Activated B cell treated with CpG ODN at 0.5 μM for 24 hours (primary cell): ENCODE data around the gene PLXNB1. TPM values are rescaled to one million over a fixed set of nuclear protein-coding genes. Genes with fewer than 3 reads are reported as not detected.

ENCODE experiments used
- ATAC-seq: fragments of 200-7000 bp; cut with Tn5 transposase; one replicate; pipeline ENCODE4 v1.10.0; 2021; ENCODE audit warnings: low read depth, mild to moderate bottlenecking, moderate library complexity
- CTCF ChIA-PET: fragments of 350-600 bp; sonication (Branson Sonifier 250); formaldehyde crosslinking; loops from one replicate; lab custom pipeline; 2021; ENCODE audit warnings: antibody characterized with exemption; lab: Charles Lee
- POLR2A ChIA-PET: fragments of 350-600 bp; sonication (Branson Sonifier 250); formaldehyde crosslinking; loops from one replicate; lab custom pipeline; 2021; ENCODE audit warnings: antibody characterized with exemption; lab: Charles Lee
- DNase-seq: peaks from one replicate; pipeline ENCODE4 v3.0.0; 2022
- H3K27ac Mint-ChIP-seq: one replicate; pipeline ENCODE4 v1.8.0; 2020; ENCODE audit warnings: mixed read lengths
- H3K27me3 Mint-ChIP-seq: one replicate; pipeline ENCODE4 v1.8.0; 2021; ENCODE audit warnings: mixed read lengths
- H3K36me3 Mint-ChIP-seq: one replicate; pipeline ENCODE4 v1.8.0; 2021; ENCODE audit warnings: low read depth, mixed read lengths
- H3K4me1 Mint-ChIP-seq: one replicate; pipeline ENCODE4 v1.8.0; 2021; ENCODE audit warnings: mixed read lengths
- H3K4me3 Mint-ChIP-seq: one replicate; pipeline ENCODE4 v1.8.0; 2020; ENCODE audit warnings: mild to moderate bottlenecking, mixed read lengths
- H3K9me3 Mint-ChIP-seq: one replicate; pipeline ENCODE4 v1.8.0; 2020; ENCODE audit warnings: mixed read lengths
- intact Hi-C: fragments of 100-400 bp; cut with micrococcal nuclease; formaldehyde crosslinking; loops from one replicate; pipeline ENCODE4 v1.15.1; 2024
- total RNA-seq: library from RNA; stranded (reverse); gene quantifications from 2 replicates; pipeline ENCODE4 v1.2.3, GENCODE V29; 2022
- TF ChIP-seq, protein P1 (sequence below): fragments of 200-600 bp; IDR thresholded peaks from one replicate; pipeline ENCODE4 v1.8.0; 2022; ENCODE audit warnings: antibody characterized with exemption, mild to moderate bottlenecking

Gene PLXNB1
- total RNA-seq, 1 donor from 2014 or later, result 3.5 TPM

DNA sequence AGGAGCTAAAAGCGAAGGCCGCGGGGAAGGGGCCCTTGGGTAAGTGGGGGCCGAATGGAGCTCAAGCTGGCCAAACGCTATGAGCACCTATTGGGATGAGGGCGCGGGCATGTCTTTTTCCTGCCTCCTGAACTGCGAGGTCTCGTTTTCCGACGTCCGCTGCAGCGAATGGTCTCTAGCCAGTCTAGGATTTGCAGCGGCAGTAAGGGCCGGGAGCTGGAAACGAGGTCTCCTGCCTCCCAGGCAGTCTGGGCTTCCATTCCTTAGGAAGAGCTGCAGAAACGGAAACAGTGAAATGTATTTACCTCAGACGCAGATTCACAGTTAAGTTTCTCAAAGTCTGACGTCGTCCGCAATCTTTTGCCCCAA is 10.7 kb upstream of the PLXNB1 start:
- CTCF ChIA-PET, result interaction anchor here (0.9 to 11.5 kb wide), 5 partner anchors 25 to 107 kb away, joined by 3 to 206 read pairs (median 6); a partner anchor contains a TSS
- H3K9me3 Mint-ChIP-seq, result no peaks in the 10 kb centered on the region

DNA sequence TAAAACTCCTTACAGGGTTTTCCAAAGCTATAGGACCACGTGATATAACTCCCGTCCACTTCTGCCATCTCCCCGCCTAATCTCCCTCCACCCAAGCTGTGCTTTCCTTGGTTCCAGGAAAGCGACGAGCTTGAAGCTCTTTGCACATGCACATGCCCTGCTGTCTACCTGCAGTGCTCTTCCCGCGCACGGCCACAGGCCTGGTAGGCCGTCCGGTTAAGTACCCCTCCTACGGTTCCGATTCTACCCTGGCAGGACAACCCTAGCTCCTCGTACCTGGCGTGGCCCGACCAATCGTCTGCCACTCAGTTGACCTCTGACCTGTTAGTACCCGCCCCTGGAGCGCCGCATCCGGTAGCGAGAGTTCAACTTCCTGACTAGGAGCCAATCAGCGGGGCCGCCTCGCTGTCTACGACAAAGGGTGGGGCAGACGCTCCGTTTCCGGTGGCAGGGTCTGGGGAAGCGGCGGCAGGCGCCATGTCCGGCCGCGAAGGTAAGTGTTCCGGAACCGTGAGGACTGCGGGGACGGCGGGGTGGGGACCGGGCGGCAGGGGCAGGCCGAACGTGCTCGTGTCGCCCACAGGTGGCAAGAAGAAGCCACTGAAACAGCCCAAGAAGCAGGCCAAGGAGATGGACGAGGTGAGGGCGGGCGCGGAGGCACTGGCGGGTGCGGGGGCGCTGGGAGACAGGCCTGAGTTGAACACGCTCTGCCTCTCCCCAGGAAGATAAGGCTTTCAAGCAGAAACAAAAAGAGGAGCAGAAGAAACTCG is 10.1 kb upstream of the PLXNB1 start, which contains the start of the genes CCDC51 and TMA7:
Gene CCDC51, minus strand, starts transcription at position 300 of the 770 bp plus-strand sequence. CDS start 4,991 bp downstream, outside the sequence.
Gene TMA7, plus strand, starts transcription at position 438 of the 770 bp plus-strand sequence. Its CDS starts 40 bp downstream, at position 478.
- H3K27me3 Mint-ChIP-seq, result no peaks in the 10 kb centered on the region
- peaks cover 45% of the 10 kb centered on the region for H3K4me1 Mint-ChIP-seq
- H3K4me3 Mint-ChIP-seq, result peak within 1 kb of the TSS; percentile 98
- TF ChIP-seq, protein P1, sequence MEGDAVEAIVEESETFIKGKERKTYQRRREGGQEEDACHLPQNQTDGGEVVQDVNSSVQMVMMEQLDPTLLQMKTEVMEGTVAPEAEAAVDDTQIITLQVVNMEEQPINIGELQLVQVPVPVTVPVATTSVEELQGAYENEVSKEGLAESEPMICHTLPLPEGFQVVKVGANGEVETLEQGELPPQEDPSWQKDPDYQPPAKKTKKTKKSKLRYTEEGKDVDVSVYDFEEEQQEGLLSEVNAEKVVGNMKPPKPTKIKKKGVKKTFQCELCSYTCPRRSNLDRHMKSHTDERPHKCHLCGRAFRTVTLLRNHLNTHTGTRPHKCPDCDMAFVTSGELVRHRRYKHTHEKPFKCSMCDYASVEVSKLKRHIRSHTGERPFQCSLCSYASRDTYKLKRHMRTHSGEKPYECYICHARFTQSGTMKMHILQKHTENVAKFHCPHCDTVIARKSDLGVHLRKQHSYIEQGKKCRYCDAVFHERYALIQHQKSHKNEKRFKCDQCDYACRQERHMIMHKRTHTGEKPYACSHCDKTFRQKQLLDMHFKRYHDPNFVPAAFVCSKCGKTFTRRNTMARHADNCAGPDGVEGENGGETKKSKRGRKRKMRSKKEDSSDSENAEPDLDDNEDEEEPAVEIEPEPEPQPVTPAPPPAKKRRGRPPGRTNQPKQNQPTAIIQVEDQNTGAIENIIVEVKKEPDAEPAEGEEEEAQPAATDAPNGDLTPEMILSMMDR, result no peak
- no peaks in the 10 kb centered on the region for H3K9me3 Mint-ChIP-seq
- DNase-seq (peak; percentile 96), ATAC-seq (peak; percentile 95)
- intact Hi-C loops, result loop anchor here (1.0 to 10.0 kb wide), 6 partner anchors 33 to 927 kb away; partner anchors contain the start of genes ELP6, IP6K2, NME6 and PFKFB4
- peak within 1 kb of the TSS; percentile 95 for H3K27ac Mint-ChIP-seq
- CTCF ChIA-PET, result interaction anchor here (0.6 to 11.5 kb wide), 11 partner anchors 25 to 678 kb away, joined by 3 to 206 read pairs (median 4); a partner anchor contains a TSS
- peaks cover 38% of the 10 kb centered on the region for H3K36me3 Mint-ChIP-seq
- POLR2A ChIA-PET, result interaction anchor here (0.5 to 2.9 kb wide), 23 partner anchors 10 to 590 kb away, joined by 3 to 29 read pairs (median 5); partner anchors contain the start of genes NME6, PFKFB4, SHISA5 and WDR6

More for the DNA sequence above, 10.7 kb upstream of the PLXNB1 start:
- H3K4me3 Mint-ChIP-seq, result peak overlapping the region; percentile 98
- peaks cover 48% of the 10 kb centered on the region for H3K4me1 Mint-ChIP-seq
- no peaks in the 10 kb centered on the region for H3K27me3 Mint-ChIP-seq
- POLR2A ChIA-PET, result interaction anchor here (0.6 to 2.9 kb wide), 17 partner anchors 10 to 1818 kb away, joined by 3 to 29 read pairs (median 7); partner anchors contain the start of genes PFKFB4, WDR6 and ZNF589
- peak overlapping the region; percentile 95 for H3K27ac Mint-ChIP-seq
- TF ChIP-seq, protein P1, result no peak
- no peak for ATAC-seq
- peaks cover 36% of the 10 kb centered on the region for H3K36me3 Mint-ChIP-seq
- DNase-seq, result no peak
- intact Hi-C loops, result loop anchor here (1.0 to 10.0 kb wide), 6 partner anchors 33 to 927 kb away; partner anchors contain the start of genes ELP6, IP6K2, NME6 and PFKFB4

DNA sequence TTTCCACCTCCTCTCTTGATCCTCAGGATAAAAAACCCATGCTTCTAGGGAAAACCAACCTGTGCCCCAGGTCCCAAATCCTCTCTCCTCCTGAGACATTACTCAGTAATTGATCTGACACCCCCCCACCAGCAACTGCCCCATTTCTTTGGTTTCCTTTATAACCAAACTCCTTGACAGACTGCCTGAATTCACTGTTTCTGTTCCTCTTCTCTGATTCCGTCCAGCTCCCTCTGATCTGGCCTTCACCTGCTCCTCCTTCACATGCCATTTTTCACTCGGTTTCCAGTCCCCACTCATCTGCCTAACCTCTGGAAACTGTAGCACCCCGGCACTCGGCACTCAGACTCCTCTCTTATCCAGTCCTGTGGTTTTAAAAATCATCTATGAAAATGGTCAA is 7.9 kb upstream of the PLXNB1 start:
- DNase-seq, result no peak
- intact Hi-C loops, result loop anchor here (2.0 kb wide), 1 partner anchor 111 kb away; no protein-coding TSS in a partner anchor
- CTCF ChIA-PET, result interaction anchor here (0.8 to 11.5 kb wide), 5 partner anchors 29 to 166 kb away, joined by 3 to 206 read pairs (median 14); partner anchors contain the start of gene NME6
- Mint-ChIP-seq H3K4me1 (peaks cover 43% of the 10 kb centered on the region), H3K27ac (peak overlapping the region; percentile 43), H3K4me3 (no peak overlapping the region), H3K36me3 (peaks cover 40% of the 10 kb centered on the region), H3K27me3 (no peaks in the 10 kb centered on the region), H3K9me3 (no peaks in the 10 kb centered on the region)
- ATAC-seq, result no peak
- TF ChIP-seq, protein P1, result no peak
- POLR2A ChIA-PET, result no interaction called here

DNA sequence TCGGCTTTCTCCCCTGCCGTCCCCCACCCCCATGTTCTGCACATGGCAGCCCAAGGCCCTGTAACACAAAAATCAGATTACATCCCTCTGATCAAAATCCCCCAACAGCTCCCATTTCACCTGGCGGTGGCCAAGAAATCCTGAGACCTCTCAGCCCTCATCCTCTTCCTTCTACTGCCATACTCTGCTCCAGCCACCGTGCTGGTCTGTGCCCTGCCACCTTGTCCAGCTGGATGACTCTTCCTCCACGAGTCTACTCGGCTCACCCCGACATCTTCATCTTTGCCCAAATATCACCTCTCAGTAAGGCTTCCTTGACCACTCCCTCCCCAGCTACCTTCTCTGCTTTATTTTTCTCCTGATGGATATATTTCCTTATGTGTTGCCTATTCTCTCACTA is 7.0 kb upstream of the PLXNB1 start:
- TF ChIP-seq, protein P1, result no peak
- intact Hi-C loops, result loop anchor here (1.0 to 2.0 kb wide), 5 partner anchors 36 to 205 kb away; no protein-coding TSS in a partner anchor
- Mint-ChIP-seq H3K4me3 (no peak overlapping the region), H3K27me3 (no peaks in the 10 kb centered on the region), H3K9me3 (no peaks in the 10 kb centered on the region), H3K27ac (no peak overlapping the region), H3K36me3 (peaks cover 33% of the 10 kb centered on the region), H3K4me1 (peaks cover 39% of the 10 kb centered on the region)
- DNase-seq (no peak), ATAC-seq (no peak)
- ChIA-PET POLR2A (interaction anchor here (0.9 to 2.4 kb wide), 7 partner anchors 10 to 165 kb away, joined by 3 to 9 read pairs (median 6); partner anchors contain the start of gene ATRIP), CTCF (interaction anchor here (0.5 to 11.5 kb wide), 28 partner anchors 9 to 205 kb away, joined by 3 to 206 read pairs (median 9); partner anchors contain the start of genes ATRIP, NME6 and ZNF589)
